Measurements from ENCODE around the gene PKDREJ. TPM values are rescaled to one million over a fixed set of nuclear protein-coding genes. Genes with fewer than 3 reads are reported as not detected.
"Not testable (repeated sequence)": the region's sequence is repeated elsewhere in the genome, so short reads cannot be mapped to it uniquely, and the experiment has no call there.

PKDREJ gene
- total RNA-seq: 0.04 TPM

- peak; percentile 8 for ATAC-seq
Measured at GRCh38 chr22:46263216-46263590, at the start of gene PKDREJ. PKDREJ (minus strand) TSS chr22:46263343; CDS start chr22:46263322, 21 bp downstream.

GRCh38 chr22:46312848-46313247, 49.7 kb upstream of the PKDREJ start:
- ATAC-seq: not testable (repeated sequence)

GRCh38 chr22:46312056-46312455, 48.9 kb upstream of the PKDREJ start:
- no peak for ATAC-seq

GRCh38 chr22:46309526-46310085, 46.5 kb upstream of the PKDREJ start:
- no peak for ATAC-seq

- ATAC-seq: peak; percentile 38
Measured at GRCh38 chr22:46308283-46308988, 45.3 kb upstream of the PKDREJ start.

- ATAC-seq: peak; percentile 11
Measured at GRCh38 chr22:46303347-46303965, 40.3 kb upstream of the PKDREJ start.

- no peak for ATAC-seq
Measured at GRCh38 chr22:46300491-46300890, 37.3 kb upstream of the PKDREJ start.

GRCh38 chr22:46299101-46299500, 36.0 kb upstream of the PKDREJ start:
- ATAC-seq: no peak

- peak; percentile 41 for ATAC-seq
Measured at GRCh38 chr22:46297151-46297812, 34.1 kb upstream of the PKDREJ start.

GRCh38 chr22:46296257-46297150, 33.4 kb upstream of the PKDREJ start, which contains the start of gene GTSE1:
GTSE1 (plus strand) TSS chr22:46296870; CDS start chr22:46297401, 531 bp downstream.
- ATAC-seq: peak; percentile 97

- ATAC-seq: no peak
Measured at GRCh38 chr22:46295277-46295971, 32.3 kb upstream of the PKDREJ start.

GRCh38 chr22:46294784-46295183, 31.6 kb upstream of the PKDREJ start:
- ATAC-seq: no peak

- ATAC-seq: no peak
Measured at GRCh38 chr22:46293577-46294260, 30.6 kb upstream of the PKDREJ start.

- no peak for ATAC-seq
Measured at GRCh38 chr22:46292732-46293131, 29.6 kb upstream of the PKDREJ start.

GRCh38 chr22:46292173-46292572, 29.0 kb upstream of the PKDREJ start:
- ATAC-seq: no peak

- no peak for ATAC-seq
Measured at GRCh38 chr22:46290843-46291785, 28.0 kb upstream of the PKDREJ start.

GRCh38 chr22:46290121-46290842, 27.1 kb upstream of the PKDREJ start:
- no peak for ATAC-seq

GRCh38 chr22:46289244-46289891, 26.2 kb upstream of the PKDREJ start:
- no peak for ATAC-seq

GRCh38 chr22:46288846-46289243, 25.7 kb upstream of the PKDREJ start:
- ATAC-seq: no peak

Measured in esophagus mucosa (tissue), 1 donor.